Measurements from ENCODE around the gene CMTM7.

GRCh38 chr3:32434206-32434605 is 42.6 kb downstream of the CMTM7 start:
- no peak for TF ChIP-seq CTCF (IDR thresholded peaks at IDR 0.05)
- no peak for TF ChIP-seq POLR2AphosphoS5 (IDR thresholded peaks at IDR 0.05)
